ENCODE data around the gene ADAP1.

Gene ADAP1

GRCh38 chr7:919924-920341 lies 34.5 kb downstream of the ADAP1 start:
- no peak for DNase-seq

- DNase-seq: no peak
Measured at GRCh38 chr7:919114-919442, 35.4 kb downstream of the ADAP1 start.

GRCh38 chr7:918441-919113 lies 35.9 kb downstream of the ADAP1 start:
- no peak for DNase-seq

GRCh38 chr7:918118-918425 lies 36.4 kb downstream of the ADAP1 start:
- DNase-seq: no peak

GRCh38 chr7:917255-918117 lies 37.0 kb downstream of the ADAP1 start:
- no peak for DNase-seq

- DNase-seq: no peak
Measured at GRCh38 chr7:916291-916941, 38.1 kb downstream of the ADAP1 start.

GRCh38 chr7:915291-916218 lies 38.9 kb downstream of the ADAP1 start:
- no peak for DNase-seq

GRCh38 chr7:914521-915194 lies 39.8 kb downstream of the ADAP1 start:
- no peak for DNase-seq

- no peak for DNase-seq
Measured at GRCh38 chr7:913736-914520, 40.6 kb downstream of the ADAP1 start.

GRCh38 chr7:911791-912480 lies 42.5 kb downstream of the ADAP1 start:
- no peak for DNase-seq

GRCh38 chr7:910931-911431 lies 43.5 kb downstream of the ADAP1 start:
- DNase-seq: no peak

GRCh38 chr7:910441-910861 lies 44.0 kb downstream of the ADAP1 start:
- DNase-seq: no peak

- DNase-seq: no peak
Measured at GRCh38 chr7:909358-910329, 44.8 kb downstream of the ADAP1 start.

GRCh38 chr7:908591-909357 lies 45.7 kb downstream of the ADAP1 start:
- peak; percentile 76 for DNase-seq

GRCh38 chr7:908159-908581 lies 46.3 kb downstream of the ADAP1 start:
- no peak for DNase-seq

- DNase-seq: no peak
Measured at GRCh38 chr7:907158-907980, 47.1 kb downstream of the ADAP1 start.

- DNase-seq: no peak
Measured at GRCh38 chr7:906776-907157, 47.7 kb downstream of the ADAP1 start.

- no peak for DNase-seq
Measured at GRCh38 chr7:904847-905246, 49.6 kb downstream of the ADAP1 start.
